ENCODE measurements around the gene MYO1E.

Gene MYO1E

DNA sequence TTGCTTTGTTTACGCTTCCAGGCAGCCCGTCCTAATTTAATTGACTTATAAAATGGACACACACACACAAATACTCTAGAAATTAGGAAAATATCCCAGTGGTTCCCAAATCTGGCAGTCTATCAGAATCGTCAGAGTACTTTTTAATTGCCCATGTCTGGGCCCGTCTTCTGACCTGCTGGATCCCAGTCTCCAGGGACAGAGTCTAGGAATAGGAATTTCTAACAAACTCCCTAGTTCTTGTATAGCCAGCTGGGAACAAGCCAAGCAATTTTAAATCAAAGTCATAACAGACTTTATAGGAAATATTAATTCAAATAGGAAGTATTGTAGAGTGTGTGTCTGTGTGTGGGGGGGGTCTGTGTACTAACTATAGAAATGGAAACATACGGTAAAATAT lies 132.6 kb downstream of the MYO1E start:
- no peak for DNase-seq
- Histone ChIP-seq H3K27me3 (no peaks in the 10 kb centered on the region), H3K36me3 (peaks cover 0 to 4% (median 0%) of the 10 kb centered on the region in 3 donors), H3K4me3 (no peak overlapping the region), H3K27ac (peak overlapping the region in 1 of 2 donors; percentile 11), H3K4me1 (peaks cover 0 to 40% (median 22%) of the 10 kb centered on the region in 4 donors), H3K9me3 (no peaks in the 10 kb centered on the region)
- intact Hi-C loops (cut with DNase I; ENCODE audit: low total_unique reads), result loop anchor here (10.0 kb wide), 1 partner anchor 125 kb away; no protein-coding TSS in a partner anchor
- no peak for TF ChIP-seq CTCF (IDR thresholded peaks at IDR 0.05)

DNA sequence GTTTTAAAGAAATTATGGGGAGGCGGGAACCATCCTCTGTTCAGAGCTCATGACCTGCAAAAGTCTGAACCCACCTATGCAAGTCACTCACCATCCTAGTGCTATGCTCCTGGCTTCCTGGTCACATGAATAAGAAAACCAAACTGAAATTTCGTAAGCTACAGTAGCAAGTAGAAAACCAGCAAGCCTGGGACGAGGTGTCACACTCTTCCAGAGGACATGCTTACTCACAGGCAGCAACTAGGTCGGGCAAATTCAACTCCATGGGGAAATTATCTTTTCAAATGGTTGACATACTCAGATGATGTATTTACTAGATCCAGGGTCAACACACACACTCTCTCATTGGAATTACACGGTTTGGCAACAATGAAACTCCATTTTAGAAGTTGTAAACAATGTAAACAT lies 134.7 kb downstream of the MYO1E start:
- Histone ChIP-seq H3K36me3 (peaks cover 0 to 4% (median 0%) of the 10 kb centered on the region in 3 donors), H3K27ac (no peak overlapping the region), H3K27me3 (no peaks in the 10 kb centered on the region), H3K4me3 (no peak overlapping the region), H3K4me1 (peaks cover 0 to 45% (median 23%) of the 10 kb centered on the region in 4 donors), H3K9me3 (no peaks in the 10 kb centered on the region)
- intact Hi-C loops (cut with DNase I; ENCODE audit: low total_unique reads), result no loop called here
- no peak for DNase-seq
- TF ChIP-seq CTCF (IDR thresholded peaks at IDR 0.05), result no peak

- Histone ChIP-seq H3K4me1 (peaks cover 0 to 52% (median 28%) of the 10 kb centered on the region in 4 donors), H3K36me3 (no peaks in the 10 kb centered on the region), H3K27ac (peak overlapping the region; percentile 8 to 39), H3K27me3 (no peaks in the 10 kb centered on the region), H3K4me3 (no peak overlapping the region), H3K9me3 (no peaks in the 10 kb centered on the region)
- intact Hi-C loops (cut with DNase I; ENCODE audit: low total_unique reads), result no loop called here
- no peak for TF ChIP-seq CTCF (IDR thresholded peaks at IDR 0.05)
- no peak for DNase-seq
These were observed 135.4 kb downstream of the MYO1E start for GRCh38 chr15:59237119-59237855.

- DNase-seq, result no peak
- no peak for TF ChIP-seq CTCF (IDR thresholded peaks at IDR 0.05)
- peak overlapping the region; percentile 8 to 39 for H3K27ac ChIP-seq
- no peaks in the 10 kb centered on the region for H3K36me3 ChIP-seq
- intact Hi-C loops (cut with DNase I; ENCODE audit: low total_unique reads), result no loop called here
- H3K4me3 ChIP-seq, result no peak overlapping the region
- peaks cover 0 to 56% (median 33%) of the 10 kb centered on the region in 4 donors for H3K4me1 ChIP-seq
- H3K9me3 ChIP-seq, result no peaks in the 10 kb centered on the region
- no peaks in the 10 kb centered on the region for H3K27me3 ChIP-seq
These were observed 136.3 kb downstream of the MYO1E start for GRCh38 chr15:59236394-59236793.

DNA sequence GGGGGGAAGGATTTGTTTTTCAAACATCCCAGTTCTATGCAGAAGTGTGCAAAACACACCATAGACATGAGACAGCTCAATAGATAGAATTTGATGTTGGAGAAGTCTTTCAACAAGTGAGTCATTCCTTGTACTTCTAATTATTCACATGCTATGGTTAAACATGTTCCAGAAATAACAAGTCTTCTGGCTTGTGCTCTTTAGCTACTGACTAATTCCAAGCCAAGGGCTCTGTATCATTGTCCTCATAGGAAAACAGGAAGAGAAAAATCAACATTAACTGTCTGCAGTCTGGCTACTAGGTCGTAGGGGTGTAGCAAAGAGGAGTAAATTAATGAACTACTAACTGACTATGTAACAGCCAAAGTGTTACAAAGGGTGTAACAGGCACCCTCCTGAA lies 140.2 kb downstream of the MYO1E start:
- no peak for TF ChIP-seq CTCF (IDR thresholded peaks at IDR 0.05)
- Histone ChIP-seq H3K4me3 (no peak overlapping the region), H3K4me1 (peaks cover 0 to 47% (median 22%) of the 10 kb centered on the region in 4 donors), H3K9me3 (no peaks in the 10 kb centered on the region), H3K27ac (peak overlapping the region; percentile 54 to 64), H3K36me3 (peaks cover 0 to 16% (median 4%) of the 10 kb centered on the region in 3 donors), H3K27me3 (no peaks in the 10 kb centered on the region)
- intact Hi-C loops (cut with DNase I; ENCODE audit: low total_unique reads), result no loop called here
- DNase-seq, result no peak
